ENCODE measurements around the gene SORBS2. TPM values are rescaled to one million over a fixed set of nuclear protein-coding genes. Genes with fewer than 3 reads are reported as not detected.

Gene SORBS2
- total RNA-seq, 1 experiment from 2014 or later = 9.7 TPM

DNA sequence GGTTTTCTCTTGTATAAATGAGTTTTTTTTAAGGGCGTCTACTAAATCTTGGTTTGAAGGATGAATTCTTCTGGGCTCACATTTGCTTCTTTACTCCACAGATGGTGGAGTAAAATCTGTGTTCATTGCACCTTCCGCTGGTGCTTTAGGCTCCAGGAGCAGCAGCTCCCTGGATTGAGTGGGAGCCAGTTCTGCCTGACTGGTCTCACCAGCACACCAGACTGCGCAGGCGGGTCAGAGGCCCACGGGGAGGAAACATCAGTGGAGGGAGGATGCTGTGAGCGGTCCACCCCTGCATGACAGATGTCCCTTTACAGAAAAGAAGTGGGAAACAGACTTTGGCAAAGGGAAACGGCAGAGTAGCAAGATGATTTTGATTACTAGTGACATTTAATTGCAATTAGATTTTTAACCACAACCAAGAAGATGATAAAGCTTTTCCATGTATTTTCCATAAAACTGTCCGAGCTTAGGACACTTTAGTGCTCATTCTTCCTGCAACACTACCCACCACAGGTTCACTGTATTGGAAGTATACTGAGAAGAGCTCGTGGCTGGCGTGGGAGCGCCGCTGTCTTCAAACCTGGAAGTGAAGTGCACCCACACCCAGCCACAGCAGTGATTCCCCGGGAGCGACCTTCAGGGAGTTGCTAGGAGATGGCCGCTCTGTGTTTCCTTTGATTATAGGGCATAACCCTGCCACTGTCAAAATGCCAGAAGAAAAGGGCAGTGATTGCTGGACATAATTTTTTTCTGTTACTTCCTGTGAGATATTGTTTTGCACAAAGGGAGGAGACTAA, 95.2 kb downstream of the SORBS2 start:
- Mint-ChIP-seq H3K27ac (no peak overlapping the region), H3K27me3 (ENCODE audit: low read depth) (peaks cover 2% of the 10 kb centered on the region), H3K4me3 (no peak overlapping the region), H3K4me1 (peaks cover 8 to 17% of the 10 kb centered on the region in 2 experiments), H3K36me3 (ENCODE audit: insufficient read depth in 1 of 3, low read depth in 3 of 3) (peaks cover 2 to 24% (median 7%) of the 10 kb centered on the region in 3 experiments; a peak in 5 of 7 replicates), H3K9me3 (peaks cover 0 to 3% of the 10 kb centered on the region in 2 experiments; a peak in 1 of 5 replicates)
- Histone ChIP-seq H4K5ac (ENCODE audit: insufficient read length, low read depth, low read length) (no peak overlapping the region), H2BK20ac (ENCODE audit: low read depth, low read length, poor library complexity, severe bottlenecking) (no peak overlapping the region), H4K8ac (replicated peaks; ENCODE audit: insufficient read length, low read depth, low read length) (no peak overlapping the region), H3K27ac (ENCODE audit: insufficient read length, low read depth, low read length) (no peak overlapping the region), H3K79me1 (ENCODE audit: insufficient read depth, low read depth, low read length, poor library complexity, severe bottlenecking) (no peaks in the 10 kb centered on the region), H3K18ac (ENCODE audit: insufficient read length, low read depth, low read length) (no peak overlapping the region), H3K9me3 (ENCODE audit: control insufficient read depth, low read depth, low read length) (no peaks in the 10 kb centered on the region), H4K20me1 (ENCODE audit: control insufficient read depth, insufficient read depth, insufficient read length) (no peaks in the 10 kb centered on the region), H3K4me1 (ENCODE audit: insufficient read depth, low read length) (no peaks in the 10 kb centered on the region), H4K91ac (ENCODE audit: insufficient read length, low read depth, low read length) (no peak overlapping the region), H3K79me2 (ENCODE audit: insufficient read depth, low read length) (no peaks in the 10 kb centered on the region), H3T11ph (ENCODE audit: low read length) (no peak overlapping the region), H2BK5ac (ENCODE audit: insufficient read length, low read length) (no peak overlapping the region), H3K4me2 (ENCODE audit: insufficient read depth, insufficient read length, low read length) (no peak overlapping the region), H2BK12ac (ENCODE audit: insufficient read length, low read depth, low read length) (no peak overlapping the region), H2BK15ac (ENCODE audit: low read depth, low read length) (no peak overlapping the region), H2AFZ (ENCODE audit: low read length) (no peak overlapping the region), H2BK120ac (ENCODE audit: low read depth, low read length, poor library complexity, severe bottlenecking) (no peak overlapping the region), H3K9ac (ENCODE audit: extremely low read depth, insufficient read length, low read length) (no peak overlapping the region), H3K14ac (ENCODE audit: insufficient read depth, low read length) (no peak overlapping the region), H3K4ac (ENCODE audit: low read depth, low read length) (no peak overlapping the region), H3K27me3 (ENCODE audit: insufficient read depth, low read length) (no peaks in the 10 kb centered on the region), H3K23ac (ENCODE audit: insufficient read length, low read depth, low read length) (no peak overlapping the region), H2AK5ac (ENCODE audit: insufficient read length, low read length) (no peak overlapping the region), H3K56ac (ENCODE audit: insufficient read length, low read depth, low read length) (no peak overlapping the region), H3K23me2 (ENCODE audit: insufficient read length, low read depth, low read length, poor library complexity, severe bottlenecking) (no peaks in the 10 kb centered on the region)
- DNase-seq = no peak
- no CpG with 5 or more reads among the region's 15 CpGs for WGBS (ENCODE audit: extremely low coverage, insufficient read length, low lambda C conversion rate)
- TF ChIP-seq, protein P1, sequence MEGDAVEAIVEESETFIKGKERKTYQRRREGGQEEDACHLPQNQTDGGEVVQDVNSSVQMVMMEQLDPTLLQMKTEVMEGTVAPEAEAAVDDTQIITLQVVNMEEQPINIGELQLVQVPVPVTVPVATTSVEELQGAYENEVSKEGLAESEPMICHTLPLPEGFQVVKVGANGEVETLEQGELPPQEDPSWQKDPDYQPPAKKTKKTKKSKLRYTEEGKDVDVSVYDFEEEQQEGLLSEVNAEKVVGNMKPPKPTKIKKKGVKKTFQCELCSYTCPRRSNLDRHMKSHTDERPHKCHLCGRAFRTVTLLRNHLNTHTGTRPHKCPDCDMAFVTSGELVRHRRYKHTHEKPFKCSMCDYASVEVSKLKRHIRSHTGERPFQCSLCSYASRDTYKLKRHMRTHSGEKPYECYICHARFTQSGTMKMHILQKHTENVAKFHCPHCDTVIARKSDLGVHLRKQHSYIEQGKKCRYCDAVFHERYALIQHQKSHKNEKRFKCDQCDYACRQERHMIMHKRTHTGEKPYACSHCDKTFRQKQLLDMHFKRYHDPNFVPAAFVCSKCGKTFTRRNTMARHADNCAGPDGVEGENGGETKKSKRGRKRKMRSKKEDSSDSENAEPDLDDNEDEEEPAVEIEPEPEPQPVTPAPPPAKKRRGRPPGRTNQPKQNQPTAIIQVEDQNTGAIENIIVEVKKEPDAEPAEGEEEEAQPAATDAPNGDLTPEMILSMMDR (conservative IDR thresholded peaks at IDR 0.05) = no peak
